ENCODE results near the gene KATNB1.

Gene KATNB1

DNA sequence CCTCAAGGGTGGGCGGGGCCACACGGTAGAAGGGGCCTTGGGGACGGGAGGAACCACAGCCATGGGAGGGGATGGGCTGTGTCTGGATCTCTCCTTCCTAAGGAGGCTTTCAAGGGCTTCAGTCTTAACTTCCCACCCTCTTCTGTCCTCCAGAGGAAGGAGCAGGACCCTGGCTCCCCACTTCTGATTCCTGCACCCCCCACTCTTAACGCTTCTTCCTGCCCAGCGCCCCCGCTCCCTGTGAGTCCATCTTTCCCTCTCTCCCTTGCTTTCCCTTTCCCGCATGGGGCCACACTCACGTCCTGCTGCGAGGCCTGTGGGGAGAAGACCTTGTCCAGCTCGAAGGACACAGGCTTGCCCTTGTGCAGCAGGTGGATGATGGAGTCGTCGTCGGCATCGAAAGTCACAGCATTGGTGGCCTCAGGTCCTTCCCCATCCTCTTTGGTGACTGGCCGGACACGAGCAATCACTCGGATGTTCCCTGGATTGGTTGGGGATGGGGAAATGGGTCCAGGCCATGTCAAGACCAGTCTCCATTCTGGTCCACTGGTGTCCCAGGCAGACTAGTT is 29.7 kb downstream of the KATNB1 start:
- no peak for TF ChIP-seq CTCF (IDR thresholded peaks at IDR 0.05; ENCODE audit: low read depth, low read length, missing control alignments)
- no peak for DNase-seq (ENCODE audit: low read depth)

GRCh38 chr16:57766714-57767348 is 31.3 kb downstream of the KATNB1 start:
- no peak for DNase-seq (ENCODE audit: low read depth)
- H3K4me3 ChIP-seq (ENCODE audit: low read depth, low read length) = no peak overlapping the region
- TF ChIP-seq CTCF (IDR thresholded peaks at IDR 0.05; ENCODE audit: low read depth, low read length, missing control alignments) = no peak

More for the DNA sequence above, 29.7 kb downstream of the KATNB1 start:
- no peak overlapping the region for H3K4me3 ChIP-seq (ENCODE audit: low read depth, low read length)

- TF ChIP-seq CTCF (IDR thresholded peaks at IDR 0.05; ENCODE audit: low read depth, low read length, missing control alignments) = no peak
- no peak overlapping the region for H3K4me3 ChIP-seq (ENCODE audit: low read depth, low read length)
Measured at GRCh38 chr16:57769541-57770145, 34.1 kb downstream of the KATNB1 start.

GRCh38 chr16:57770361-57770760 is 34.8 kb downstream of the KATNB1 start:
- H3K4me3 ChIP-seq (ENCODE audit: low read depth, low read length) = no peak overlapping the region
- no peak for TF ChIP-seq CTCF (IDR thresholded peaks at IDR 0.05; ENCODE audit: low read depth, low read length, missing control alignments)
- DNase-seq (ENCODE audit: low read depth) = no peak

More at GRCh38 chr16:57769541-57770145, 34.1 kb downstream of the KATNB1 start:
- no peak for DNase-seq (ENCODE audit: low read depth)

DNA sequence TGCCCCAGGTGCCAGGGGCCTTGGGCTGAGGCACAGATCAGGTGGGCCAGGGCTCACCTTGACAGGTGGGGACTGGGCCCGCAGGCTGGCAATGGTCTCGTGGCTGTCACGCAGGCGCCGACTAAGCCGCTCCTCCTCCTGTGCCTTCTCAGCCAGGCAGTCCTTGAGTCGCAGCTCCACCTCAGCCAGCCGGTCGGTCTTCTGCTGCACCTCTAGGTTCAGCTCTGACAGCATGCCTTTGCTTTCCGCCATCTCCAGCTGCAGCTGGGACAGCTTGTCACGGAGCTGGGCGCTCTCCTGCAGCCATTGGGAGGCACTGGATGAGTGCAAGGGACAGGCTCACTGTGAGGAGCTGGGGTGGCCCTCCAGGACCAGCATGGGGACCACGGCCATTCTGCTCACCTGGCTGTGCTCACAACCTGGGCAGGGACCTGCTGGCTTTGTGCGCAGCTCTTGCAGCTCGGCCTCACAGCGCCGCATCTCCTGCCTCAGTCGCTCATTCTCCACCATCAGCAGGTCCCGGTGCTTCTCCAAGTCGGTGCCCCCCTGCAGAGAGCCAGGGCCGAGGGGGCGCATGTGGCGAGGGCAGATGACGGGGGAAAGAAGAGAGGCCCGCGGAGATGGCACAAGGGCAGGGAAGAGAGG is 35.7 kb downstream of the KATNB1 start:
- no peak overlapping the region for H3K4me3 ChIP-seq (ENCODE audit: low read depth, low read length)
- no peak for DNase-seq (ENCODE audit: low read depth)
- no peak for TF ChIP-seq CTCF (IDR thresholded peaks at IDR 0.05; ENCODE audit: low read depth, low read length, missing control alignments)

DNA sequence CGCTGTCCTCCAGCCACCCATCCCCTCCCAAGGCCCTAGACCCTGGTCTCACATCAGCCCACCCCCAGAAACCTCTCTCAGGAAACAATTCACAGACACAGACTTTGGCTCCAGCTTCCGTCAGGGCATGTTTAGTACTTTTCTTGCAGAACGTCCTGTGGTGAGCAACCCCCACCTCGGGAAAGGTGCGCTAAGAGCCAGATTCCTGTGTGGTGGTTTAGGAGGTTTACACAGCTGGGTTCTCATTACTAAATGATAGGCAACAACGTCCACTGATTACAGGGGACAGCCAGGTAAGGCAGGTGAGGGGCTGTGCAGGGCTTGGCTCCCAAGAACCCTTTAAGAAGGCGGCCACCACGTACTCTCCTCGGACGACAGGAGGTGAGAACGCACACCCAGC is 37.4 kb downstream of the KATNB1 start:
- no peak for TF ChIP-seq CTCF (IDR thresholded peaks at IDR 0.05; ENCODE audit: low read depth, low read length, missing control alignments)
- H3K4me3 ChIP-seq (ENCODE audit: low read depth, low read length) = no peak overlapping the region
- DNase-seq (ENCODE audit: low read depth) = no peak

Data from GM12864 (cell line).